Smooth muscle cell (in vitro differentiated cells): ENCODE measurements around the gene ITPKC. TPM values are rescaled to one million over a fixed set of nuclear protein-coding genes. Genes with fewer than 3 reads are reported as not detected.

Experiments
- DNase-seq: peaks from one replicate; lab custom pipeline; 2025; ENCODE audit not compliant: unreplicated experiment; lab: John Stamatoyannopoulos, UW
- H2AFZ ChIP-seq: fragments of 200-600 bp; sonication (generic); 2 replicates; pipeline ENCODE4 v1.6.0; 2016; ENCODE audit warnings: antibody characterized with exemption, low read depth, mild to moderate bottlenecking
- H3F3A ChIP-seq: fragments of 200-600 bp; sonication (generic); 2 replicates; pipeline ENCODE4 v1.6.0; 2017; ENCODE audit warnings: antibody characterized with exemption, low read depth
- H3K27ac ChIP-seq: fragments of 200-600 bp; sonication (generic); 2 replicates; pipeline ENCODE4 v1.5.1; 2016; ENCODE audit warnings: low read depth, mild to moderate bottlenecking
- H3K27me3 ChIP-seq: fragments of 200-600 bp; sonication (generic); 2 replicates; pipeline ENCODE4 v1.6.1; 2016; ENCODE audit warnings: low read depth, mild to moderate bottlenecking
- H3K36me3 ChIP-seq: fragments of 200-600 bp; sonication (generic); 2 replicates; pipeline ENCODE4 v1.5.1; 2016; ENCODE audit warnings: low read depth
- H3K4me1 ChIP-seq: fragments of 200-600 bp; sonication (generic); 2 replicates; pipeline ENCODE4 v1.5.1; 2016; ENCODE audit warnings: low read depth
- H3K4me2 ChIP-seq: fragments of 200-600 bp; sonication (generic); 2 replicates; pipeline ENCODE4 v1.6.0; 2016; ENCODE audit warnings: mild to moderate bottlenecking
- H3K4me3 ChIP-seq: fragments of 200-600 bp; sonication (generic); 2 replicates; pipeline ENCODE4 v1.5.1; 2016; ENCODE audit warnings: mild to moderate bottlenecking
- H3K79me2 ChIP-seq: fragments of 200-600 bp; sonication (generic); 2 replicates; pipeline ENCODE4 v1.6.0; 2016; ENCODE audit warnings: low read depth, mild to moderate bottlenecking
- H3K9ac ChIP-seq: fragments of 200-600 bp; sonication (generic); 2 replicates; pipeline ENCODE4 v1.6.0; 2016; ENCODE audit warnings: low read depth
- H3K9me3 ChIP-seq: fragments of 200-600 bp; sonication (generic); replicated peaks from 2 replicates; pipeline ENCODE4 v1.5.1; 2016; ENCODE audit warnings: low read depth
- H4K20me1 ChIP-seq: fragments of 200-600 bp; sonication (generic); 2 replicates; pipeline ENCODE4 v1.6.0; 2016; ENCODE audit warnings: low read depth
- WGBS: methylation state at CpG from one replicate; pipeline ENCODE4 v1.1.7; 2016; ENCODE audit warnings: low lambda C conversion rate; 5-methylcytosine and 5-hydroxymethylcytosine counted together
- polyA plus RNA-seq: library from polyadenylated mRNA; unstranded; fragments of >200 nt; fragmentation: Nextera tagmentation; extraction: Ambion mirVana; gene quantifications from 2 replicates; pipeline ENCODE4 v1.2.1, GENCODE V29; 2016
- total RNA-seq: library from RNA; depleted of rRNA; stranded (reverse); fragments of >200 nt; gene quantifications from 2 replicates; pipeline ENCODE4 v1.2.3, GENCODE V29; 2014
- TF ChIP-seq, protein P1 (sequence below): fragments of 200-600 bp; sonication (generic); IDR thresholded peaks from 2 replicates; pipeline ENCODE4 v1.5.1; 2017; ENCODE audit warnings: borderline replicate concordance, mild to moderate bottlenecking, antibody characterized with exemption; ENCODE audit not compliant: insufficient read depth, poor library complexity, severe bottlenecking

The ITPKC gene
- total and polyA plus RNA-seq, 2 experiments from 2014 or later: 24.1 to 25.0 TPM

DNA sequence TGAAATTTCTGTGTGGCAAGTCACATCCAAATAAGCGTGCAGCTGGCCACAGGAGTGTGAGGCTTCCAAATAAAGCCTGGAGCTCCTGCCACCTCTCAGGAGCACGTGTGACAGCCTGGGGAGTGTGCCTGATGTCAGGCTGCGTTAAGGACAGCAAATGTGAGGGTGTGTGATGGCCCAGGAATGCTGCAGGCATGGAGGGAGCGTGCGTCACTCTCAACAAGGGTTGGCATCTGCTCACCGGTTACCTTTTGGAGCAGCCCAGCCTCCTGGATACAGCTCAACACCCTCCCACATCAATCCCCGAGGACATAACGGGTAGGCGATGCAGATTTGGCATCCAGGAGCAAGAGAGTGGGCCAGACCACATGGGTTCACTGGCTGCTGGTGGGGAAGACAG is 45.5 kb upstream of the ITPKC start:
- Histone ChIP-seq H3F3A (peaks cover 8% of the 10 kb centered on the region), H4K20me1 (peaks cover 6% of the 10 kb centered on the region), H3K4me3 (no peak overlapping the region), H3K36me3 (peaks cover 44% of the 10 kb centered on the region), H3K4me2 (no peak overlapping the region), H3K27ac (no peak overlapping the region), H3K27me3 (no peaks in the 10 kb centered on the region), H3K79me2 (no peaks in the 10 kb centered on the region), H2AFZ (no peak overlapping the region), H3K9me3 (no peaks in the 10 kb centered on the region), H3K4me1 (no peaks in the 10 kb centered on the region), H3K9ac (no peak overlapping the region)
- no peak for DNase-seq
- TF ChIP-seq, protein P1, sequence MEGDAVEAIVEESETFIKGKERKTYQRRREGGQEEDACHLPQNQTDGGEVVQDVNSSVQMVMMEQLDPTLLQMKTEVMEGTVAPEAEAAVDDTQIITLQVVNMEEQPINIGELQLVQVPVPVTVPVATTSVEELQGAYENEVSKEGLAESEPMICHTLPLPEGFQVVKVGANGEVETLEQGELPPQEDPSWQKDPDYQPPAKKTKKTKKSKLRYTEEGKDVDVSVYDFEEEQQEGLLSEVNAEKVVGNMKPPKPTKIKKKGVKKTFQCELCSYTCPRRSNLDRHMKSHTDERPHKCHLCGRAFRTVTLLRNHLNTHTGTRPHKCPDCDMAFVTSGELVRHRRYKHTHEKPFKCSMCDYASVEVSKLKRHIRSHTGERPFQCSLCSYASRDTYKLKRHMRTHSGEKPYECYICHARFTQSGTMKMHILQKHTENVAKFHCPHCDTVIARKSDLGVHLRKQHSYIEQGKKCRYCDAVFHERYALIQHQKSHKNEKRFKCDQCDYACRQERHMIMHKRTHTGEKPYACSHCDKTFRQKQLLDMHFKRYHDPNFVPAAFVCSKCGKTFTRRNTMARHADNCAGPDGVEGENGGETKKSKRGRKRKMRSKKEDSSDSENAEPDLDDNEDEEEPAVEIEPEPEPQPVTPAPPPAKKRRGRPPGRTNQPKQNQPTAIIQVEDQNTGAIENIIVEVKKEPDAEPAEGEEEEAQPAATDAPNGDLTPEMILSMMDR: no peak
- WGBS: 95% methylated on average over 9 of the region's 9 CpGs

- Histone ChIP-seq H3K9ac (no peak overlapping the region), H3K9me3 (no peaks in the 10 kb centered on the region), H3K27ac (no peak overlapping the region), H3K36me3 (peaks cover 44% of the 10 kb centered on the region), H4K20me1 (peaks cover 6% of the 10 kb centered on the region), H3K4me3 (no peak overlapping the region), H3K27me3 (no peaks in the 10 kb centered on the region), H3K4me1 (no peaks in the 10 kb centered on the region), H2AFZ (no peak overlapping the region), H3F3A (peaks cover 3% of the 10 kb centered on the region), H3K79me2 (no peaks in the 10 kb centered on the region), H3K4me2 (no peak overlapping the region)
- DNase-seq: no peak
- 96% methylated on average over 2 of the region's 2 CpGs for WGBS
- TF ChIP-seq, protein P1: no peak
Observed at GRCh38 chr19:40672038-40672437, 44.9 kb upstream of the ITPKC start.

GRCh38 chr19:40672573-40673299 is 44.2 kb upstream of the ITPKC start:
- Histone ChIP-seq H3K9ac (no peak overlapping the region), H3K79me2 (no peaks in the 10 kb centered on the region), H3F3A (no peaks in the 10 kb centered on the region), H3K36me3 (peaks cover 45% of the 10 kb centered on the region), H4K20me1 (peaks cover 6% of the 10 kb centered on the region), H3K4me2 (no peak overlapping the region), H3K4me3 (no peak overlapping the region), H3K9me3 (no peaks in the 10 kb centered on the region), H3K27ac (no peak overlapping the region), H3K27me3 (no peaks in the 10 kb centered on the region), H3K4me1 (no peaks in the 10 kb centered on the region), H2AFZ (no peak overlapping the region)
- TF ChIP-seq, protein P1: no peak
- 97% methylated on average over 7 of the region's 7 CpGs for WGBS
- no peak for DNase-seq

- H4K20me1 ChIP-seq: peaks cover 6% of the 10 kb centered on the region
- no peaks in the 10 kb centered on the region for H3K79me2 ChIP-seq
- H3F3A ChIP-seq: no peaks in the 10 kb centered on the region
- H3K4me3 ChIP-seq: no peak overlapping the region
- TF ChIP-seq, protein P1: no peak
- no peak for DNase-seq
- H3K4me2 ChIP-seq: no peak overlapping the region
- no peaks in the 10 kb centered on the region for H3K9me3 ChIP-seq
- H3K27me3 ChIP-seq: no peaks in the 10 kb centered on the region
- H3K4me1 ChIP-seq: no peaks in the 10 kb centered on the region
- 97% methylated on average over 11 of the region's 11 CpGs for WGBS
- H3K9ac ChIP-seq: no peak overlapping the region
- H3K27ac ChIP-seq: no peak overlapping the region
- H3K36me3 ChIP-seq: peaks cover 52% of the 10 kb centered on the region
- no peak overlapping the region for H2AFZ ChIP-seq
Observed at GRCh38 chr19:40673397-40673796, 43.5 kb upstream of the ITPKC start.
